Measurements from ENCODE around the gene CUEDC2. TPM values are rescaled to one million over a fixed set of nuclear protein-coding genes. Genes with fewer than 3 reads are reported as not detected.

Gene CUEDC2
- total and polyA plus RNA-seq, 4 donors: 14.4 to 36.1 (median 24.1) TPM

DNA sequence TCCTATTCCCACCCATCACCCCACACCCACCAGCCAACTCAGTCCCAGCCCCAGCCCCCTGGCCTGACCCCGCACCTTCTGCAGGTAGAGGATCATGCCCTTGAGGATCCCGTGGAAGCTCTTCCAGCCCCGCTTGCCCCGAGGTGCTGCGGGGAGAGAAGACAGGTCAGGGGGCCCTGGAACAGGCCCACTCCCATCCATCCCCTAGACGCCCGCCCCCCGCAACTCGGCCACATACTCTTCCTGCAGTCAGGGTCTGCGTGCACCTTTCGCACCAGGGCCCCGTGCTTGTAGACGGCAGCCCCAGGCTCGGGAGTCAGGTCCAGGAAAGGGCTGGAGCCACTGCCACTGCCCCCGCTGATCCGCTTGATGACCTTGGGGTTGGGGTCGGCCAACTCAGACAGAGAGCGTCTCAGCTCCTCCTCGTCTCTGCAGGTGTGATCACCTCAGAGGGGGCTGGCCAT lies 27.2 kb downstream of the CUEDC2 start:
- DNase-seq (ENCODE audit: low spot score): no peak
- TF ChIP-seq YY1 (IDR thresholded peaks at IDR 0.05): no peak
- Histone ChIP-seq H3K27me3 (ENCODE audit: control insufficient read depth in 4 of 4, insufficient read depth in 4 of 4, low read length in 3 of 4) (peaks cover 0 to 8% (median 2%) of the 10 kb centered on the region in 4 donors), H3K9me3 (ENCODE audit: control insufficient read depth in 4 of 4, low read length in 3 of 4) (no peaks in the 10 kb centered on the region), H3K9ac (ENCODE audit: low read depth in 1 of 2, low read length in 2 of 2) (no peak overlapping the region), H3K4me3 (ENCODE audit: low read depth in 1 of 3, low read length in 3 of 3) (no peak overlapping the region), H3K36me3 (ENCODE audit: control insufficient read depth in 4 of 4, insufficient read depth in 3 of 4, low read depth in 1 of 4, low read length in 3 of 4) (peaks cover 0 to 18% (median 2%) of the 10 kb centered on the region in 4 donors), H3K27ac (ENCODE audit: low read depth in 1 of 2, low read length in 2 of 2) (no peak overlapping the region), H3K4me1 (ENCODE audit: control insufficient read depth in 4 of 4, insufficient read depth in 4 of 4, low read length in 3 of 4) (peaks cover 2 to 8% (median 5%) of the 10 kb centered on the region in 4 donors)
- 78% methylated on average over 19 of the region's 19 CpGs for WGBS

DNA sequence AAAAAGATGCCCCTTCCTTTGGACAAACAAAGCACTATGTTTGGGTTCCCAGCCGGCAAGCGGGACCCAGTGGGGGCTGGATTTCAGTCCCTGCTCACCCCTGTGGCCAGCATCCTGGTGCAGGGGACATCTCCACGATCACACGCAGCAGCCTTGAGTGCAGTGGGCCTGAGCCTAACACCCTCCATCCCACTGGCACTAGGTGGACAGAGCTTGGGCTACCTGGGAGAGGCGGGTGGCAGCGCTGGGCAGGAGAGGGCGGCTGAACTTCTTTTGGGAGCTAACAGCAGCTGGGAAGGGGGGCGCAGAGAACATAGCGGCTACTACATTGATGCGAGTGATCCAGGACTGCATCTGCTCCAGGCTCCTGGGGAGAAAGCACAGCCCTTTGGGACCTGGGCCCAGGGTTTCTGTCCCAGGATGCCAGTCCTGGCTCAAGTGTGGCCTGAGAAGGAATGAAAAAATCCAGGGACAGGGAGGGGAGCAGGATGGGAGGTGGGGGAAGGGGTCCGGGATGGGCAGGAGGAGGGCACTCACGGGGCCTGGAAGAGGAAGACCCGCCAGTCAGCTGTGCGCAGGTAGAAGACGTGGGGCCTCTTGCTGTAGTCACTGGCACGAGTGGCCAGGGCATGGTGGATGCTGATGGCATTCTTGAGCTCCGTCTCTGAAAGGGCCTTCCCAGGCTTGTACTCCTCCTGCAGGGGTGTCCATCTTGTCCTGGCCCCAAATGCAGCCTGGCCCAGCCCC lies 27.8 kb downstream of the CUEDC2 start:
- 92% methylated on average over 17 of the region's 17 CpGs for WGBS
- H3K9ac ChIP-seq (ENCODE audit: low read depth in 1 of 2, low read length in 2 of 2): no peak overlapping the region
- no peak overlapping the region for H3K27ac ChIP-seq (ENCODE audit: low read depth in 1 of 2, low read length in 2 of 2)
- peaks cover 0 to 18% (median 2%) of the 10 kb centered on the region in 4 donors for H3K36me3 ChIP-seq (ENCODE audit: control insufficient read depth in 4 of 4, insufficient read depth in 3 of 4, low read depth in 1 of 4, low read length in 3 of 4)
- no peak overlapping the region for H3K4me3 ChIP-seq (ENCODE audit: low read depth in 1 of 3, low read length in 3 of 3)
- TF ChIP-seq HNF4A (conservative IDR thresholded peaks at IDR 0.05): no peak
- TF ChIP-seq, protein P1, sequence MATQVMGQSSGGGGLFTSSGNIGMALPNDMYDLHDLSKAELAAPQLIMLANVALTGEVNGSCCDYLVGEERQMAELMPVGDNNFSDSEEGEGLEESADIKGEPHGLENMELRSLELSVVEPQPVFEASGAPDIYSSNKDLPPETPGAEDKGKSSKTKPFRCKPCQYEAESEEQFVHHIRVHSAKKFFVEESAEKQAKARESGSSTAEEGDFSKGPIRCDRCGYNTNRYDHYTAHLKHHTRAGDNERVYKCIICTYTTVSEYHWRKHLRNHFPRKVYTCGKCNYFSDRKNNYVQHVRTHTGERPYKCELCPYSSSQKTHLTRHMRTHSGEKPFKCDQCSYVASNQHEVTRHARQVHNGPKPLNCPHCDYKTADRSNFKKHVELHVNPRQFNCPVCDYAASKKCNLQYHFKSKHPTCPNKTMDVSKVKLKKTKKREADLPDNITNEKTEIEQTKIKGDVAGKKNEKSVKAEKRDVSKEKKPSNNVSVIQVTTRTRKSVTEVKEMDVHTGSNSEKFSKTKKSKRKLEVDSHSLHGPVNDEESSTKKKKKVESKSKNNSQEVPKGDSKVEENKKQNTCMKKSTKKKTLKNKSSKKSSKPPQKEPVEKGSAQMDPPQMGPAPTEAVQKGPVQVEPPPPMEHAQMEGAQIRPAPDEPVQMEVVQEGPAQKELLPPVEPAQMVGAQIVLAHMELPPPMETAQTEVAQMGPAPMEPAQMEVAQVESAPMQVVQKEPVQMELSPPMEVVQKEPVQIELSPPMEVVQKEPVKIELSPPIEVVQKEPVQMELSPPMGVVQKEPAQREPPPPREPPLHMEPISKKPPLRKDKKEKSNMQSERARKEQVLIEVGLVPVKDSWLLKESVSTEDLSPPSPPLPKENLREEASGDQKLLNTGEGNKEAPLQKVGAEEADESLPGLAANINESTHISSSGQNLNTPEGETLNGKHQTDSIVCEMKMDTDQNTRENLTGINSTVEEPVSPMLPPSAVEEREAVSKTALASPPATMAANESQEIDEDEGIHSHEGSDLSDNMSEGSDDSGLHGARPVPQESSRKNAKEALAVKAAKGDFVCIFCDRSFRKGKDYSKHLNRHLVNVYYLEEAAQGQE (IDR thresholded peaks at IDR 0.05): no peak
- no peak for TF ChIP-seq SP1 (IDR thresholded peaks at IDR 0.05)
- no peak for TF ChIP-seq YY1 (IDR thresholded peaks at IDR 0.05)
- TF ChIP-seq, protein P2, sequence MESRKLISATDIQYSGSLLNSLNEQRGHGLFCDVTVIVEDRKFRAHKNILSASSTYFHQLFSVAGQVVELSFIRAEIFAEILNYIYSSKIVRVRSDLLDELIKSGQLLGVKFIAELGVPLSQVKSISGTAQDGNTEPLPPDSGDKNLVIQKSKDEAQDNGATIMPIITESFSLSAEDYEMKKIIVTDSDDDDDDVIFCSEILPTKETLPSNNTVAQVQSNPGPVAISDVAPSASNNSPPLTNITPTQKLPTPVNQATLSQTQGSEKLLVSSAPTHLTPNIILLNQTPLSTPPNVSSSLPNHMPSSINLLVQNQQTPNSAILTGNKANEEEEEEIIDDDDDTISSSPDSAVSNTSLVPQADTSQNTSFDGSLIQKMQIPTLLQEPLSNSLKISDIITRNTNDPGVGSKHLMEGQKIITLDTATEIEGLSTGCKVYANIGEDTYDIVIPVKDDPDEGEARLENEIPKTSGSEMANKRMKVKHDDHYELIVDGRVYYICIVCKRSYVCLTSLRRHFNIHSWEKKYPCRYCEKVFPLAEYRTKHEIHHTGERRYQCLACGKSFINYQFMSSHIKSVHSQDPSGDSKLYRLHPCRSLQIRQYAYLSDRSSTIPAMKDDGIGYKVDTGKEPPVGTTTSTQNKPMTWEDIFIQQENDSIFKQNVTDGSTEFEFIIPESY (IDR thresholded peaks at IDR 0.05): no peak
- no peak for TF ChIP-seq RAD21 (IDR thresholded peaks at IDR 0.05)
- TF ChIP-seq FOXA2 (IDR thresholded peaks at IDR 0.05): no peak
- no peaks in the 10 kb centered on the region for H3K9me3 ChIP-seq (ENCODE audit: control insufficient read depth in 4 of 4, low read length in 3 of 4)
- no peak for DNase-seq (ENCODE audit: low spot score)
- H3K27me3 ChIP-seq (ENCODE audit: control insufficient read depth in 4 of 4, insufficient read depth in 4 of 4, low read length in 3 of 4): peaks cover 0 to 8% (median 0%) of the 10 kb centered on the region in 4 donors
- peaks cover 2 to 12% (median 7%) of the 10 kb centered on the region in 4 donors for H3K4me1 ChIP-seq (ENCODE audit: control insufficient read depth in 4 of 4, insufficient read depth in 4 of 4, low read length in 3 of 4)

DNA sequence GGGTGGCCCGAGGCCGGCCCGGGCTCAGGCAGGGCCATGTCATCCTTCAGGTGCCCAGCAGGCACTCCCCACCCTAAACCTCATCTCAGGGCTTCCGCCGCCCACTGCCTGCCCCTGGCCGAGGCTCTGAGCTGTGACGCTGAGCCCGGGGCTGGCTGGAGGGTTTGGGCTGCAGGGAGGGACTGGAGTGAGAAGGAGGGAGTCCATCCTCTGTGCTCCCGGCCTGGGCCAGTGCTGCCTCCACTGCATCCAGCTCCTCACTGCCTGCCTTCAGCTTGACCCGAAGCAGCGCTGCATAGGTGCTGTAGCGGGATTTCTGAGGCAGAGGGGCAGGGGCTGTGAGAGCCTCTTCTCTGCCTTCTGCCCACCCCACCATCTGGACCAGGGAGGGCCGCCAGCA lies 29.3 kb downstream of the CUEDC2 start:
- H3K9ac ChIP-seq (ENCODE audit: low read depth in 1 of 2, low read length in 2 of 2): no peak overlapping the region

More for the DNA sequence above, 29.3 kb downstream of the CUEDC2 start:
- Histone ChIP-seq H3K4me3 (ENCODE audit: low read depth in 1 of 3, low read length in 3 of 3) (no peak overlapping the region), H3K9me3 (ENCODE audit: control insufficient read depth in 4 of 4, low read length in 3 of 4) (no peaks in the 10 kb centered on the region), H3K27me3 (ENCODE audit: control insufficient read depth in 4 of 4, insufficient read depth in 4 of 4, low read length in 3 of 4) (peaks cover 0 to 5% (median 0%) of the 10 kb centered on the region in 4 donors), H3K4me1 (ENCODE audit: control insufficient read depth in 4 of 4, insufficient read depth in 4 of 4, low read length in 3 of 4) (peaks cover 0 to 16% (median 7%) of the 10 kb centered on the region in 4 donors), H3K36me3 (ENCODE audit: control insufficient read depth in 4 of 4, insufficient read depth in 3 of 4, low read depth in 1 of 4, low read length in 3 of 4) (peaks cover 0 to 20% (median 2%) of the 10 kb centered on the region in 4 donors), H3K27ac (ENCODE audit: low read depth in 1 of 2, low read length in 2 of 2) (no peak overlapping the region)
- TF ChIP-seq YY1 (IDR thresholded peaks at IDR 0.05) (no peak), RXRA (IDR thresholded peaks at IDR 0.05) (no peak), NR2F2 (IDR thresholded peaks at IDR 0.05) (no peak), GABPA (IDR thresholded peaks at IDR 0.05 in 1 of 2, conservative IDR thresholded peaks at IDR 0.05 in 1 of 2) (no peak), TAF1 (conservative IDR thresholded peaks at IDR 0.05) (no peak), HNF4G (IDR thresholded peaks at IDR 0.05) (no peak), HNF4A (conservative IDR thresholded peaks at IDR 0.05) (no peak)
- TF ChIP-seq, protein P1 (IDR thresholded peaks at IDR 0.05): no peak
- TF ChIP-seq, protein P2 (IDR thresholded peaks at IDR 0.05): no peak
- TF ChIP-seq, protein P3, sequence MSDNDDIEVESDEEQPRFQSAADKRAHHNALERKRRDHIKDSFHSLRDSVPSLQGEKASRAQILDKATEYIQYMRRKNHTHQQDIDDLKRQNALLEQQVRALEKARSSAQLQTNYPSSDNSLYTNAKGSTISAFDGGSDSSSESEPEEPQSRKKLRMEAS (IDR thresholded peaks at IDR 0.05): no peak
- 93% methylated on average over 13 of the region's 13 CpGs for WGBS
- DNase-seq (ENCODE audit: low spot score): no peak

Measured in liver (tissue), 9 donors.